ENCODE data around the gene NAALADL2.

DNA sequence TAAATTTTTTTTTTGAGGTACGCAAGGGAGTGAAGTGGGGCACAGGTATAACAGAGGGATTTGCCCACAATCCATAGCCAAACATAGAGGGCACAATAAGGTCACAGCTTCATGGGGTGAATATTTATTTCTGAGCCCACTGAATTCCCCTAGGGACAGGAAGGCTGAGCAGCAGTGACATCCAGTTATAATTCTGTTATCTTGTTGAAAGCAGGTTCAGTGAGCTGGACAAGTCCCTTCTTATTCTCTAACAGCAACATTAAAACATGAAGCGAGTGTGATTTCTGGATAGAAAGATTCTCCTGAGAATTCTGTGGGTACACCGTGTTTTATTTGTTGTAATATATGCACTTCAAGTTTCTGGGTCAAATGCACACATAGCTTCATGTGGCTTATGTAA lies 538.2 kb downstream of the NAALADL2 start:
- no peak for TF ChIP-seq CTCF (conservative IDR thresholded peaks at IDR 0.05 in 1 of 2, IDR thresholded peaks at IDR 0.05 in 1 of 2; ENCODE audit: low read depth in 1 of 2, low read length in 2 of 2)
- no peak for TF ChIP-seq EZH2 (IDR thresholded peaks at IDR 0.05; ENCODE audit: low read length, missing control alignments)
